Panc1 (cell line): ENCODE measurements around the gene CIAO1.

ENCODE experiments used
- POLR2AphosphoS5 ChIP-seq: IDR thresholded peaks from 2 replicates; pipeline ENCODE4 v1.6.1; 2012; ENCODE audit warnings: mild to moderate bottlenecking, low read depth, low read length, moderate library complexity
- TF ChIP-seq, protein P1 (sequence below): fragments of 450-650 bp; IDR thresholded peaks from 2 replicates; pipeline ENCODE4 v1.5.1; 2017; ENCODE audit warnings: mild to moderate bottlenecking

DNA sequence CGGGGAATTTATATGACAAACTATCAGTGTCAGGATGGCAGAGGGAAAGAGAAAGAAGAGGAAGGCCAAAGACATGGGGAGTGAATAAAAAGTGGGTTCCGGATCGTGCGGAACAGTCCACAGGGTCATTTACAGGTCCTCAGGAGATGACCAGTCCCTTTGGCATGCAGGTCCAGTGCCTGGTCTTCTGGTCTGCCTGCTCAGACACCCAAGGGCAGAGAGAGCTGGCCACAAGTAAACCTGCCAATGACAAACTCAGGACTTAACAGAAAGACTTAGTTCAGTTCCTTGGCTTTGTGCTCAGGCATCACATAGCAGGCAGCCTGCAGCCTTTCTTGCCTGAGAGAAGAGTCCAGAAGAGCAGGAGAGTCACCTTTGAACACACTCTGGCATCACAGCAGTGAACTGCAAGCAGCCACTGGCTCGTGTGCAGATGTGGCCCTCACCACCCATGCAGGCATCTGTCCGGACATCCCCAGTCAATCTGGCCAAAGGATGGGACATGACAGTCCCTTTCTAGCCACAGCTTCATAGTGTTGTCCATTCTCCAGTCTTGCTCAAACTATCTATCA lies 14.2 kb upstream of the CIAO1 start:
- no peak for TF ChIP-seq POLR2AphosphoS5
- TF ChIP-seq, protein P1, sequence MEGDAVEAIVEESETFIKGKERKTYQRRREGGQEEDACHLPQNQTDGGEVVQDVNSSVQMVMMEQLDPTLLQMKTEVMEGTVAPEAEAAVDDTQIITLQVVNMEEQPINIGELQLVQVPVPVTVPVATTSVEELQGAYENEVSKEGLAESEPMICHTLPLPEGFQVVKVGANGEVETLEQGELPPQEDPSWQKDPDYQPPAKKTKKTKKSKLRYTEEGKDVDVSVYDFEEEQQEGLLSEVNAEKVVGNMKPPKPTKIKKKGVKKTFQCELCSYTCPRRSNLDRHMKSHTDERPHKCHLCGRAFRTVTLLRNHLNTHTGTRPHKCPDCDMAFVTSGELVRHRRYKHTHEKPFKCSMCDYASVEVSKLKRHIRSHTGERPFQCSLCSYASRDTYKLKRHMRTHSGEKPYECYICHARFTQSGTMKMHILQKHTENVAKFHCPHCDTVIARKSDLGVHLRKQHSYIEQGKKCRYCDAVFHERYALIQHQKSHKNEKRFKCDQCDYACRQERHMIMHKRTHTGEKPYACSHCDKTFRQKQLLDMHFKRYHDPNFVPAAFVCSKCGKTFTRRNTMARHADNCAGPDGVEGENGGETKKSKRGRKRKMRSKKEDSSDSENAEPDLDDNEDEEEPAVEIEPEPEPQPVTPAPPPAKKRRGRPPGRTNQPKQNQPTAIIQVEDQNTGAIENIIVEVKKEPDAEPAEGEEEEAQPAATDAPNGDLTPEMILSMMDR, result no peak
